ENCODE results near the gene DIAPH2. TPM values are rescaled to one million over a fixed set of nuclear protein-coding genes. Genes with fewer than 3 reads are reported as not detected.

The DIAPH2 gene
- total and polyA plus RNA-seq, 9 of the 15 experiments (the other 6 are each of a cell fraction or from before 2014, with no cell fraction given), result 0.01 to 0.18 (median 0.07) TPM; not detected in 1

GRCh38 chrX:97294041-97294440, 609.4 kb downstream of the DIAPH2 start:
- DNase-seq (ENCODE audit: extremely low read depth in 1 of 4, low spot score in 3 of 4) (no peak), ATAC-seq (no peak), FAIRE-seq (no peak)
- CTCF ChIA-PET (ENCODE audit: low intra/inter-chr PET ratio), result no interaction called here
- Histone ChIP-seq H3K36me3 (ENCODE audit: control insufficient read depth, insufficient read depth, low read length) (no peaks in the 10 kb centered on the region), H3K4me3 (no peak overlapping the region), H3K9me3 (replicated peaks; ENCODE audit: control insufficient read depth, insufficient read depth, low read depth, low read length) (no peaks in the 10 kb centered on the region), H3K79me2 (ENCODE audit: control insufficient read depth, insufficient read depth, low read length) (no peaks in the 10 kb centered on the region), H2AFZ (ENCODE audit: low read depth, low read length) (no peak overlapping the region), H3K4me2 (ENCODE audit: insufficient read depth, low read length) (no peak overlapping the region), H3K27me3 (ENCODE audit: control insufficient read depth in 2 of 2, insufficient read depth in 2 of 2, low read length in 2 of 2) (no peaks in the 10 kb centered on the region), H3K4me1 (replicated peaks in 1 of 2; ENCODE audit: control insufficient read depth in 2 of 2, insufficient read depth in 2 of 2, low read length in 2 of 2) (no peaks in the 10 kb centered on the region), H3K9me1 (ENCODE audit: control insufficient read depth, insufficient read depth, low read length) (no peaks in the 10 kb centered on the region), H3K9ac (ENCODE audit: insufficient read depth in 1 of 2, low read depth in 2 of 2, low read length in 2 of 2) (no peak overlapping the region), H4K20me1 (replicated peaks; ENCODE audit: control insufficient read depth, insufficient read depth, low read length) (no peaks in the 10 kb centered on the region), H3K27ac (ENCODE audit: extremely low read depth, low read depth, low read length) (no peak overlapping the region)
- BruUV-seq (replicated peaks), result no TSS peak
- intact Hi-C loops (cut with micrococcal nuclease) (no loop called here), in situ Hi-C loops (cut with MboI) (no loop called here)
- no peak for TF ChIP-seq ESRRB (CRISPR knock-in tag; IDR thresholded peaks at IDR 0.05; ENCODE audit: borderline replicate concordance)
- TF ChIP-seq ZHX1 (conservative IDR thresholded peaks at IDR 0.05; ENCODE audit: low read length), result no peak
- TF ChIP-seq EWSR1 (IDR thresholded peaks at IDR 0.05; ENCODE audit: borderline replicate concordance, low read depth, partially characterized antibody), result no peak
- TF ChIP-seq ZNF695 (CRISPR knock-in tag; IDR thresholded peaks at IDR 0.05), result no peak
- no peak for TF ChIP-seq PREB (CRISPR knock-in tag; IDR thresholded peaks at IDR 0.05)
- TF ChIP-seq ZSCAN29 (IDR thresholded peaks at IDR 0.05), result no peak
- TF ChIP-seq SNIP1 (IDR thresholded peaks at IDR 0.05; ENCODE audit: low read depth), result no peak
- no peak for TF ChIP-seq ZNF589 (CRISPR knock-in tag; IDR thresholded peaks at IDR 0.05; ENCODE audit: low read depth)
- no peak for TF ChIP-seq ZBTB11 (CRISPR knock-in tag; IDR thresholded peaks at IDR 0.05)
- no peak for TF ChIP-seq CLOCK (CRISPR knock-in tag; IDR thresholded peaks at IDR 0.05; ENCODE audit: borderline replicate concordance)
- POLR2A ChIA-PET, result no interaction called here
- WGBS (ENCODE audit: insufficient coverage, low coverage, missing lambda C conversion rate), result 0% methylated on average over 4 of the region's 4 CpGs
